ENCODE measurements around the gene BAHCC1. TPM values are rescaled to one million over a fixed set of nuclear protein-coding genes. Genes with fewer than 3 reads are reported as not detected.

Gene BAHCC1
- polyA plus RNA-seq, 1 donor from 2014 or later, result 14.2 TPM

- Histone ChIP-seq H3K27ac (ENCODE audit: low read length) (no peak overlapping the region), H3K9me2 (ENCODE audit: insufficient read depth, low read length) (no peaks in the 10 kb centered on the region), H3K9me3 (ENCODE audit: low read length) (no peaks in the 10 kb centered on the region), H3K79me2 (replicated peaks; ENCODE audit: insufficient read depth, low read length) (no peaks in the 10 kb centered on the region), H3F3A (ENCODE audit: insufficient read depth, low read length, poor library complexity, severe bottlenecking) (no peaks in the 10 kb centered on the region), H3K36me3 (ENCODE audit: insufficient read depth, low read length) (no peaks in the 10 kb centered on the region), H4K20me1 (ENCODE audit: insufficient read depth) (no peaks in the 10 kb centered on the region), H3K9ac (ENCODE audit: low read length) (no peak overlapping the region), H3K4me2 (ENCODE audit: low read length) (no peak overlapping the region), H3K27me3 (ENCODE audit: insufficient read depth, low read depth, low read length) (no peaks in the 10 kb centered on the region), H2AFZ (ENCODE audit: low read depth, low read length) (no peak overlapping the region), H3K4me3 (ENCODE audit: low read length) (no peak overlapping the region)
- no peak for TF ChIP-seq EP300 (conservative IDR thresholded peaks at IDR 0.05; ENCODE audit: poor library complexity, severe bottlenecking)
- no peak for TF ChIP-seq CTCF (IDR thresholded peaks at IDR 0.05; ENCODE audit: poor library complexity, severe bottlenecking)
- TF ChIP-seq MXI1 (conservative IDR thresholded peaks at IDR 0.05; ENCODE audit: poor library complexity, severe bottlenecking), result no peak
- TF ChIP-seq REST (IDR thresholded peaks at IDR 0.05; ENCODE audit: borderline replicate concordance), result no peak
- TF ChIP-seq RAD21 (conservative IDR thresholded peaks at IDR 0.05), result no peak
- no peak for TF ChIP-seq POLR2AphosphoS5 (IDR thresholded peaks at IDR 0.05)
- no peak for TF ChIP-seq SMC3 (conservative IDR thresholded peaks at IDR 0.05; ENCODE audit: poor library complexity)
- no peak for TF ChIP-seq TAF1 (IDR thresholded peaks at IDR 0.05; ENCODE audit: low read depth)
- no peak for TF ChIP-seq EZH2 (IDR thresholded peaks at IDR 0.05; ENCODE audit: borderline replicate concordance, insufficient read depth, low read length, poor library complexity, severe bottlenecking)
Observed at GRCh38 chr17:81379523-81379942, 15.7 kb upstream of the BAHCC1 start.

GRCh38 chr17:81380131-81380530 lies 15.1 kb upstream of the BAHCC1 start:
- Histone ChIP-seq H3K9me2 (ENCODE audit: insufficient read depth, low read length) (no peaks in the 10 kb centered on the region), H3K27me3 (ENCODE audit: insufficient read depth, low read depth, low read length) (no peaks in the 10 kb centered on the region), H3K79me2 (replicated peaks; ENCODE audit: insufficient read depth, low read length) (no peaks in the 10 kb centered on the region), H3F3A (ENCODE audit: insufficient read depth, low read length, poor library complexity, severe bottlenecking) (no peaks in the 10 kb centered on the region), H3K4me2 (ENCODE audit: low read length) (no peak overlapping the region), H3K9ac (ENCODE audit: low read length) (no peak overlapping the region), H3K36me3 (ENCODE audit: insufficient read depth, low read length) (no peaks in the 10 kb centered on the region), H4K20me1 (ENCODE audit: insufficient read depth) (no peaks in the 10 kb centered on the region), H3K27ac (ENCODE audit: low read length) (no peak overlapping the region), H3K4me3 (ENCODE audit: low read length) (no peak overlapping the region), H3K9me3 (ENCODE audit: low read length) (no peaks in the 10 kb centered on the region), H2AFZ (ENCODE audit: low read depth, low read length) (no peak overlapping the region)
- TF ChIP-seq EZH2 (IDR thresholded peaks at IDR 0.05; ENCODE audit: borderline replicate concordance, insufficient read depth, low read length, poor library complexity, severe bottlenecking), result no peak
- no peak for TF ChIP-seq TAF1 (IDR thresholded peaks at IDR 0.05; ENCODE audit: low read depth)
